SW480 (cell line): ENCODE results near the gene GPR183.

Experiments
- DNase-seq: peaks from one replicate; pipeline ENCODE4 v3.0.0-alpha.2; 2016; ENCODE audit warnings: low spot score

GPR183 gene

DNA sequence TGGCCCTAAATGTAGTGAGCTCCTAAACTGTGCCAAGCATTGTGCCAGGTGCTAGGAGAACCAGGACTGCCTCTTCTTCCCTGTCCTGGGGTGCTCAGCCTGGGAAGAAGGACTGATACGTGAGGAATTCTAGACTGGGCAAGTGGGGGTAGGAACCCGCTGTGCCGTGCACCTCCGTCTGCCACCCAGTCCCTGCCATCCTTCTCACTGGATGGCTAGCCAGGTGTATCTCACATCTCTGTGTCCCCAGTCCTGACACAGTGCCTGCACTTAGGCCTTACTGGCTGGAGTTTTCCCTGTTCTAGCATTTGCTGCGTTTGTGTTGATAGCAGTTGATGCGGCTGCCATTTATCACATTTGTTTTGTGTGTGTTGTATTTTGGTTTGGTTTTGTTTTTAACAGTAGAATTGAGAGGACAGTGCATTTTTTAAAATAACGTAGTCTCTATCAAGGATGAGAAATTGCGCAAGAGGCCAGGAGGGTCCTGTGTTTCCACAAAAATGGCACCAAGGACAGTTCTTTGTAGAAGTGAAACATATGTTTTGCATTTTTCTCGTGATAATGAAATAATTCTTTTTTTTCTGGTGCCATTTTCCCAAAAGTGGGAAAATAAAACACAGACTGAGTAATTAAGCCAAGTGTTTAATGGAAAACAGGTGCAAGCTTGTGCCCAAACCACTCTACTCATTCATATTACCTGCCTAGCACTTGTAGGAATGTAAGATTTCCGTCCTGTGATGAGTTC lies 4.7 kb upstream of the GPR183 start:
- no peak for DNase-seq

DNA sequence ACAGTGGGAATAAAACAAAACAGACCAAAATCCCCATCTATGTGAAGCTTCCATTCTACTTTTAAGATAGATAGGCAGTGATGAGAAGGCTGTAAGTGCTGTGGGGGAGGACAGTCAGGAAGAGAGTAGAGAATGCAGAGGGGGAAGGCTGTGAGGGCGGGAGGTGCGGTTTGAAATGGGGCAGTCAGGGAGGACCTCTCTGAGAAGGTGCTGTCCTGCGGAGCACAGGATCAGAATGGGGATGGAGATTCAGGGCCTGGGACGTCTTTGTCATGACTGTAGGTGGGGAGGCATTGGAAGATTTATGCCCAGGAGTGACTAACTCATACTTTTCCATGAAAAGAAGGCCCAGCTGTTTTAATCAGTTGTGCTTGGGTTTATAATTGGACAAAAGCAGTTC lies 3.9 kb upstream of the GPR183 start:
- DNase-seq = no peak

DNA sequence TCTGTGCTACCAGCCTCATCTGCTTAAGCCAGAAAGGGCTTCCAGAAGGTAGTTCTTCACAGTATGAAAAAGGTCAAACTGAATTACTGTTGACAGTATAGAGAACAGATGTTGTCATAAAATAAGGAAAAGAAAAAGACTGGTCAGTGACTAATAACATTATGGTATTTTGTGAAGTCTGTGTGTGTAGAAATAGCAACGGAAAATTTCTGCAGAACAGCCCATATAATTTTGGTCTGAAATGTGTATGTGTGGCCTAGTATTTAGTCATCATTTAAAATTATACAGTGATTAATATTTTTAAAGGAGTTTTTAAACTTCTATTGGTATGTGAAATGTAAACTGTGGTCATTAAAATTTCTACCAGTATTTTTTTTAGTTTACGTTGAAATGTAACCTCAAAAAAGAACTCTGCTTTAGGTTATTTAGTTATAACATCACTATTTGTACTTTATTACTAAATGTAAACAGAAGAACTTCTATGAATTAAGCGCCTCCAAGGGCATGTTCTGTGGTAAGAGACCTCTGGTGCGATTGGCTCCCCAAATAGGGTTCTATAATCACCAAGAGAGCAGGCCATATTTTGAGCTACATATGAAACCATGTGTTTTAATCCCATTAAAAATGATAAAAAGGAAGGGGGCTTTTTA lies 3.3 kb upstream of the GPR183 start:
- DNase-seq = no peak

DNA sequence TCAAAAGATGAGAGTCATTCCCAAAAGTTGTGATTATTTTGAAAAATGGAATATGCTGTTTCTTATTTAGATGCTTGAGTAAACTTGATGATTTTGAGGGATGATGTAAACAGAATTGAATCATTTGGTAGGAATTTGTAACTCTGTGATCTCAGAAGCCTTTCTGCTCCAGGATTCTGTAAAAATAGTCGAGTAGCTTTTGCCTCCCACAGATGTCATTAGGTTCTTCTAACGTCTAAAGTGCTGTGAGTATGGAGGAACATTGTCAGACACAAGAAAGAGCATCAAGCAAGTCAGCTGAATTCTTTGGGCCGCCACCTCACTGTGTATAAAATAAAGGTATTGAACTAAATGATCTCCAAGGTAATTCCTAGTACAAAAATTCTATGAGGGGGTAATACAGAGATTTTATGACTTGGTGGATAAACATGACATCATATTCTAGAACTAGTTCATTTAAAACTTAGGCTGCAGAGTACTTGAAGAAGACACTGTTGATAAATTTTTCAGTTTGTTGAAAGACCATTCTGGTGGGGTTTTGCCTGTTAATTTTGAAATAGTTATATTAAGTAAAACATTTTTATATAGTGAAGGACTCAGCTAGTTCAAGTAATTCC lies 1.4 kb upstream of the GPR183 start:
- DNase-seq = no peak

DNA sequence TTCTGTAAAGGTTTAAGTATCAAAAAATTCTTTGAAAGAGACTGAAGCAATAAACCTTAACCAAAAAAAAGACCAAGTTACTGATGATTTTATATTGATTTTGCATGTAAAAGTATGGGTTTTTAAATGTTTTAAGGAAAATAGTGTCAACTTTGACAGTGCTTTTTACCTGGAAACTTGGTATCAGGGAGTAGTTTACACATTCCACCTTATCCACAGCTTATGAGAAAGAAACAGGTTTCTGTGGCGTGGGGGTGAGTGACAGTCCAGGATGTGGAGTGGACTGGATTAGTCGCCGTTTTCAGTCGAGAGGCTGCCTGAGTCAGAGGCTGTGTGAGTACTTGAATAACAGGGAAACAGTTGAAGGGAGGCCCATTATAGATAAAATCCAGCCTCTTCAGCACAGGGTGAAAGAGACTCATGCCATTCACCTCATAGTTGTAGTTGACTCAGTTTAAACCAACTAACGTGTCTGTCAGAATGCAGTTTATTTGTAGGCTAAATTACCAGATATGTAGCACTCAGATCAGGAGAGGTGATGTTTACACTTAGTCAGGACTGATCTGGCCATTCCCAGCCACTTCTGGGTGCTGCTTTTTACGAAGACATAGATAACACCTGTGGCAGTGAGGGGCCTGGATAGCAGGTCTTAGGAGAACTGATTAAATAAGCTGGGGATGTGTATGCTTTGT lies 595 bp upstream of the GPR183 start:
- peak; percentile 17 for DNase-seq

DNA sequence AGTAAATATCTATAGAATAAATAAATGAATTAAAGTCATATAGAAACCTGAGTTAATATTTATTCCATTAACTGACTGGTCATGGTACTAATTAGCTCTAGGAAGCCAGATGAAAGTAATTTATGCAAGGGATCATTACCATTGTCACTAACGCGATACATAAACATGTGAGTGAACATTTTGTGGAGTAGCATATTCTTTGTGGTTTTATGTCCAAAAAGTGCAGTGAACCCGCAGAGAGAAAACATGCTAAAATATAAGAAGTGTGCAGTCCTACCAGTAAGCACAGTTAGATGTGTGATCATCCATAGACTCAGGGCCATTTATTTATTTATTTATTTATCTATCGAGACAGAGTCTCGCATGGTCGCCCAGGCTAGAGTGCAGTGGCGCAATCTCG lies 1.6 kb downstream of the GPR183 start:
- no peak for DNase-seq

DNA sequence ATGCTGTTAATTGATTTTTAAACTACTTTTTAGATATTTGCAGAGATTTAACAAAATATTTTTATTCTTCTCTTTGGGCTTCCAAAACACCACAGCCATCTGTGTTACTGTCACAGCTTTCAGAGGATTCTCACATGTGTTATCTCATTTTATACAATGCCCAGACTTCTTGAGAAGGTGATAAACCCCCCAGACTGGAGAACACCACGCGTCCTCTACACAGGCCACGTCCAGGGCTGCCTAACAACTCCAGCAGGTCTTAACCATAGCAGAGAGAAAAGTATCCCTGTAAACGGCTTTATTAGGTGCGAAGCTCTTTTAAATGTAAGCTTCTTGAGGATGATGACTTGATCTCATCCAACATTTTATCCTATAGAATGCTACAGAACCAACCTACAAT lies 2.0 kb downstream of the GPR183 start:
- DNase-seq = no peak

DNA sequence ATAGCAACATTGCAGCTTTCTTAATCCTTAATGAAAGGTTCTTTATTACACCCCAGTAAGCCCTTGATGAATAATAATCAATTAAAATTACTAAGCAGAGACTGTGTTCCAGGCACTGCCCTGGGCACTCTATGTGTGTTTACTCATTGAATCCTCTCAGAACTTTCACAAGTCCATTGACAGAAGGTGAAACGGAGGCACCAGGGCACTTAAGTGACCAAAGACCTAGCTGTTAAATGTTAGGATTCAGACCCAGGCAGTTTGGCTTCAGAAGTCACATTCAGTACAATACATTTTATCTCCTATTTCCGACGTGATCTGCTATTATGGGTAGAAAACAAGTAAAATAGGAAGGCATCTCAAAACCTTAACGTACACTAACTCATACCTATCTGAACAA lies 2.7 kb downstream of the GPR183 start:
- no peak for DNase-seq

DNA sequence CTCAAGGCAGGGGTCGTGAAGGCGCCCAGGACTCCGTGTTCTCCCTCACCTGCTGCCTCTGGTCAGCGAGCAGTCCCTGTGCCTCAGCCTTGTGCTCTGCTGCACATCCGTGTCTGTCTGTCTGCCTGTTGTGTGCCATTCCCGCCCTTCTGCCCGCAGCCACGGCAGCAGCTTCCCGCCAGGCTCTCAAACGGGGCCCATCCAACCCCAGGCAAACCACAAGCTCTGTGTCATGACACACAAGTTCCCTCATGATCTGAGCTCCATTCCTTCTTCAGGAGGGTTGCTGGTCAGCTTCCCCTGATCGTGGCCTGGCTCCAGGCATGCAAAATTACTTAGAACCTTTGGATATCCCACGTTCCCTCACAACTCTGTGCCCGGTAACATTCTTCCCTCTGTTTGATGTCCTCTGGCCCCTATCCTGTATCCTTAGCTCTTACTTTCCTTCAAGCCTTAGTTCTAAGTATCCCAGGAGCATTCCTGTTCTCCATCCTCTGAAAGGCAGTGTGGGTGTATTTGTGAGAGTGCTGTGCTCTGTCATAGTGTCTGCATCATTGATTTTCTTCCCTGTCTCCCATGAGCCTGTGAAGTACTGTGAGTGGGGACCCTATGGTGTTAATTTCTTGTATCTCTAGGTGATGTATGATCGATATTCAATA lies 3.2 kb downstream of the GPR183 start:
- peak; percentile 58 for DNase-seq

DNA sequence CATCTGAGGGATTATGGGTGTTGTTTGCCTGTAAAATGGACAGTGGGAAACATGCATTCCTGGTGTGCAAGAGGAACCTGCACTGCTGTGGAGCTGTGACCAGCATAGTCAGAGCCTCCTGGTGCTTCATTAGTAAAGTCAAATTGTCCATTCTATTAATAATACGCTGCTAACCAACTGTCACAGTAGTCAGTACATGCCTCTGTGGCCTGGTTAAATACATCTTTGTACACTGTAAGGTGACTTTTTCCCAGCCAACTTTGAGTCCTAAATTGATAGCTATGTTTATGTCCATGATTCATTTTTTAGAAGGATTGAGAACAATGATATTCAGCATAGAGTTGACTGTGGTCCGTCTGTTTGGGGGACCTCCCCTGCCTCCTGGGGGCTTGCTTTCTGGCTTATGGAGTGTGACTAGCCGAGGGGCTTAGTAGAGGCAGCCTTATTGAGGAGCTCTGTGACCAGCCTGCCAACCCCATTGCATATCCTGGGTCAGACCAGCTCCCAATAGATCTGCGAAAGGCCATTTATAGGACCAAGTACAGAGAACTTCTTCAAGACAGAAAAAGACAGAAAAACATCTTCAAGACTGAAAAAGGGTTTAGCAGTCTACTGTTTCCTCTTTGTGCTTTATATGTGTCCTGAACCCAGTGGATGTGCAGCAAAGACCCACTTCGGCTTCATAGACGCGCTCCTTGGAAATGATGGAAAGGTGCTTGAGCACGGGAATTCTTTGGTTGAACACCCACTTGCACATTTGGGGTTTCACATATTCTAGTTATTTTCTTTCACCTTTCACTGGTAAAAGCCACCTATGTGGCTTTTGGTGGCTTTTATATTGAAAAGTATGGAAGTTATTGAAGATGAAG lies 4.3 kb downstream of the GPR183 start:
- DNase-seq = no peak

DNA sequence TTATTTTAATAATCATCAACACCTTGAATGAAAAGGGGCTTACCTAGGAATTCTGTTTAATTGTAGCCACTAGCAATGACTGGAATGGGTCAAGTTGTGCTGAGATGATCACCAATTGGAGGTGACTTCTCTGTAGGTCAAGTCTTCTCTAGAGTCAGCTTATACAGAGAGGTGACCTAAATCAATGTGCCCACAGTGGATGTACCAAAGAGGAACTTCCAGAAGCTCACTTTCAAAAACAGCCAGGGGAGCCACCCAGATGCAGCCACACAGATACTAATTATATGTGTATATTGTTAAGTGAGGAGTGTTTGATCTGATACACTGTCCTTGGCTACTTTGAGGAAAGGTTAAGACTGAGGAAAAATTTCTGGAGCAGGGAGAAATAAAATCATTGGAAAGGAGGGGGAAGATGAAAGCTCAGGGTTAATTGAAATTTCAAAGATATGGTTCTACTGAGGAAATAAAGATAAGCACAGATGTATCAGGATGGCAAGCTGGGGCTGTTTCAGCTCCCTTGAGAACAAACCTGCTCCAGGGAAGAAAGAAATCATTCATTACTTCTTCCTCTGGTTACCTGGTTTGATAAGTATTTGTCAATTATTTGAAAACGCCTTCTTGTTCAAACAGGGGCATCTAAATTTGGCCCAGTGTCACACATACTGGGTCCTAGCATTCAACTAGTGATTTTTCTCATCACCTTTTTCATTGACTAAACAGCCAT lies 5.1 kb downstream of the GPR183 start:
- DNase-seq = no peak

DNA sequence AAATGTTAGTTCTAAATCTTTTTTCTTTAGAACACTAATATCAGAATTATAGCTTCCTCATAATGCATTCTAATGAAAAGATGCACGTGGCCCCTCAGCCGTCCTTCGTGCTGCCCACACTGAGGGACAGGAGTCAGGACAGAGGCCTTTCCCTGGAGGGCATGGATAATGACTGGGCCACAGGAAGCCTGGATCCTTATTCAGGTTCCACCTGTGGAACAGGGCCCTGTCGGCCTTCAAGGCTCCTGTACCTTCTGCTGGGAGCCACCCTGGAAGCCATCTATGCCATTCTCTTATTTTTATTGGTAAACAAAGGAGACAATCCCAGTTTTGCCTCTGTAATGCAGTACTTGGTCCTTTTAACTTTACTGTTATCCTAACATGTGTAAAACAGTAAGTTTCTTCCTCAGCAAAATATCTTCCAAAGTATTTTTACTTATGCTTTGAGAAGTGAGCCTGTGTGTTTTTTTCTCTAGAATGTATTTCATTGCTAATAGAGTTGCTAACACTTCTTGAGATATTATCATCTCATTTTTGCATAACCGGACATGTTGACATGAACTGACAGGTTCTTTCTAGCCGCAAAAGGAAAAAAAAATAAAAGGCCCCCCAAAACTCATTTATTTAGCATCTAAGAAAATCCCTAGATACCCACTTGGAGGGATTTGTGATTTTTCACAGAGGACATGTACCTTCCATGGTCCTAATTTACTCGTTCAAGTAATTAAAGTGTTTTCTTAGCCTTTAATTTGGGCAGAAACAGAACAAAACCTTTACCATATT lies 6.0 kb downstream of the GPR183 start:
- no peak for DNase-seq

DNA sequence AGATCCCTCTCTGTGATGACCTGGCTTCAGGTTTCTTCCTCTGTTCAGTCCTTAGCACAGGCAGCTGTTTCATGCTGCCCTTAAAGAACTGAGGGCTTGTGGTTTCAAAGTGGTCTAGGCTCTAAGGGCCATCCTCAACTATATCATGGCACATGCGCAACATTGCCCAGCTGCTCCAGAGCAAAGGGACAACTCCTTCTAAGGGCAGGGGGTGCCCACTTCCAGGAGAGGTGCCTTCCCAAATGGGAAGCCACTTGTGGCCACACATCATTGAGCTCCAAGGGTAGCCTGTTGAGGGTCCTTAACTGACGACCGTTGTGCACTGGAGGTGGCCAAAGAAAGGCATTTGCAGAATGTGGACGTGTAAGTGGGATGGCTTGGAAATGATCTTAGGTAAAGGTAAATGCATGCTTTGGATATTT lies 7.3 kb downstream of the GPR183 start:
- no peak for DNase-seq

DNA sequence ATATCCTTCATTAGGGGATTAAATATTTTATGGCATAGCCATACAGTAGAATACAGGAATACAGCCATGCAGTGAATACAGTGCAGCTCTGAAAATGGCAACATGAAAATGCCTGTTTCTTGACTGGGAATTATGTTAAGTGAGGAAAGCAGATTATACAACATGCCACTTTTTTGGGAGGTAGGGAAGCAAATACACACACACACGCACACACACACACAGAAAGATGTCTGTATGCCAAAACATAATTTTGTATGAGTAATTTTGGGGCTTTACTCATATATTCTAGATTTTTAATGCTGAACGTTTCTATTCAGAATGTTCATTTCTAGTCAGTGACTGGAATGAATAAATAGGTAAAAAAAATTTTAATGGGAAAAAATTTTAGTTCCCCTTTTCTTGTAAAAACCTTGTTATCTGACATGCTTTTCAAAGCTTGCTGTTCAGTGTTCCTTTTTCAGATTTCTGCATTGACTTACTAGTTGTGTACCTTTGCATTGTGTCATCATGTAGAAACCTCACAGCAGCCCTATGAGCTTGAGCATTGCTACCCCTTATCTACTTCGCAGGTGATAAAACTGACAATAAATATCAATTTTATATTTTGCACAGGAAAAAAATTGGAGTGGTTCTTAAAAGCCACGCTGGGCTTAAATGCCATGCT lies 7.8 kb downstream of the GPR183 start:
- no peak for DNase-seq

DNA sequence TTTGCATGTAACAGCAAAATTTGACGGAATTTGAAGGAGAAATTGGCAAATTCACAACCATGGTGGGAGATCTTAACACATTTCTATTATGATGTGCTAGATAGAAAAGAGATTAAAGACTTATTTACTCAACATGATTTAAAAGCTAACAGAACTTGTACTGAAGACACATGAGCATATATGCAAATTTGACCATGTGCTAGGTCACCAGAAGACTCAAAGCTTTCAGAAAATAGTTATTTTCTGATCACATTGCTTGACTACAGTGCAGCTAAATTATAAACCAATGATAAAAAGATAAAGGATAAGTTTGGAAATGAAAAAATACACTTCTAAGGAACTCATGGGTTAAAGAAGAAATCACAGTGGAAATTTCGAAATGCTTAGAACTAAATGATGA lies 9.1 kb downstream of the GPR183 start:
- DNase-seq = no peak

DNA sequence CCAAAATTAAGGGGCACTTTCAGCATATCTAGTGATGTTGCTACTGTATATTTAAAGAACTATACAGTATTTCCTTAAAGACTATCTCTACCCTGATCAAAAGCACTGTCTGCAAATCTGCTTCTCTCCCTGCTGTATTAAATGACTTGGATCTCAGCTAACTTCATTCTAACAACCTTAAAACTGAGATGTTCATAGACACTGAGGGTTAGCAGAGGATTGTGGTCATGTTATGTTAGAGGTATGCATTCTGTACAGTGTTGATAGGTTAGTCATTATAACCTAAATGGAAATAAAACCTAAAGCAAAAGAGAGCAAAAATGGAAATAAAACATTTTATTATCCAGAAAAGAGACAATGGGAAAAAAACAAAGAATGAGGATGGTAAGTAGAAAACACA lies 9.9 kb downstream of the GPR183 start:
- DNase-seq = no peak

DNA sequence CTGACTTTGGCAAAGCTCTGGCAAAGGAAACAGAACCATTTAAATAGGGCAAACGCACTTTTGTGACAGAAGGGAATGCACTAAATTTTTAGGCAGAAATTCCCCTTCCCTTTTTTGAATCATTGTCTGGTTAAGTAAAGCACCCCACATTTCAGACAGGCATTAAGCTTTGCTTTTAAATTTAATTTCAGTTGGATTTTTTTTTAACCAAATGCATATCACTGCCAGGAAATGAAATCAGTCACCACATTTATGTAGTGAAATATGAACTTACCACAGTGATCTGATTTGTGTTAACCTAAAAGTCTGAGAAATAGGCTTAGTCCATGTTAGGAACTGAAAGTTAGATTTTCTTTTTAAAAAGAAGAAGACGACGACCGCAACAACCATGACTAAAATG lies 10.8 kb downstream of the GPR183 start:
- no peak for DNase-seq

DNA sequence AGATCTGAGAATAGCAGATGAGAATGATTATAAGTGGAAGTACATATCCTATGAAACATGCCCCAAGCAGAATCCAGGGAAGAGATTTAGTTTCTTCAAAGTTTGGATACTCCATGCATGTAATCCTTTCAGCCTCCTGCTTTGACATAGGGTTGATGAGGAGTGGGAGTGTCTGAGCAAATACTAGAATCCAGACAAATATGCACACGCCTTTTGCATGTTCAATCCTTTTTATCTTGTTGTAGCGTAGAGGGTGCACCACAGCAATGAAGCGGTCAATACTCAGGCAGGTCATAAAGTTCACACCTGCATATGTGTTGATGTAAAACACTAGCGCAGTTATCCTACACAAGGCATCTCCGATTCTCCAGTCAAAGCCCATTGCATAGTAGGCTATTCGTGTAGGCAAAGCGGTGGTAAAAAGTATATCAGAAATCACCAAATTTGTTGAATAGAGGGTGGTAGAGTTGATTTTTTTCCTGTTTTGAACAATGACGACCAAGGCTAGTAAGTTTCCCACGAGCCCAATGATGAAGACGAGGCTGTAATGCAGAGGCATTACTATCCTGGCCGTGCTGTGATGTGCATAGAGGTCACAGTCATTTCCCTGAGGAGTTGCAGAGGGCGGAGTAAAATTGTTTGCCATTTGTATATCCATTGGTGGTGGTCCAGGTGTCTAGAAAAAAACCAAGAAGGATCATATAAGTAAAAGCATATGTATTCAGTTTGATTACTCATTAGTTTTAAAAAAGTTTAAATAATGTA lies 11.5 kb downstream of the GPR183 start:
- DNase-seq = no peak

DNA sequence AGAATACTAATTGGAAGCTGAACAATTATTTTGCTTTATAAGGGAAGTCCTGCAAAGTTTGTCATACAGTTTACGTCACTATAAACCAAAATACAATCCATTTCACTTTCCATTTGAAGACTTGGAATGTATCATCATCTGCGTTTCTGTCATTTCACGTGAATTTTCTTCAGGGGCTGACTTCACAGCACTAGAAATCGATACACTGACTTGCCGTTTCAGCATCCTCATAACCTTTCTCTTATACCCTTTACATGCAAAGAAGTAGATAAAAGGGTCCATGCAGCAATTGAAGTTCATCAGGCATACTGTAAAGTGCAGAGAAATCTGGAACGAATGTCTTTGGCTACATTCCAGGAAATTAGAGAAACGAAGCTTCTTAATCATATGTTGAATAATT lies 12.2 kb downstream of the GPR183 start:
- DNase-seq = no peak
